Ovary (tissue), 9 donors: ENCODE data around the gene TTLL10. TPM values are rescaled to one million over a fixed set of nuclear protein-coding genes. Genes with fewer than 3 reads are reported as not detected.

Experiments
- DNase-seq, 5 donors: peaks; one replicate each; pipeline ENCODE4 v3.0.0-alpha.2; 2019 to 2020
- H3K27ac ChIP-seq, 2 donors: fragments of 200-600 bp; one replicate each; pipeline versions ENCODE4 v1.5.1 to v1.8.0; 2019 to 2022
- H3K27me3 ChIP-seq: fragments of 200-600 bp; one replicate; pipeline ENCODE4 v1.8.0; 2022
- H3K36me3 ChIP-seq: fragments of 200-600 bp; sonication (generic); one replicate; pipeline ENCODE4 v1.5.1; 2019
- H3K4me1 ChIP-seq: one replicate; pipeline ENCODE4 v1.8.1; 2013; ENCODE audit warnings: mild to moderate bottlenecking, moderate library complexity; ENCODE audit not compliant: insufficient read depth
- H3K4me3 ChIP-seq: fragments of 200-600 bp; sonication (generic); one replicate; pipeline ENCODE4 v1.5.1; 2017
- H3K9me3 ChIP-seq, 2 donors: fragments of 200-600 bp in 1 of 2; sonication (generic) in 1 of 2; one replicate each; pipeline versions ENCODE4 v1.5.1 to v1.8.1; 2013 to 2019; ENCODE audit warnings: mild to moderate bottlenecking in 1 of 2, moderate library complexity in 1 of 2
- CTCF ChIP-seq, 3 donors: fragments of 450-650 bp in 2 of 3; fragments of 200-600 bp in 1 of 3; IDR thresholded peaks; one replicate each; pipeline versions ENCODE4 v1.5.1 to v1.8.0; 2016 to 2022; ENCODE audit warnings: antibody characterized with exemption in 3 of 3, mild to moderate bottlenecking in 1 of 3
- EP300 ChIP-seq: sonication (generic); formaldehyde crosslinking; IDR thresholded peaks from one replicate; pipeline ENCODE4 v1.6.1; 2017; ENCODE audit warnings: antibody characterized with exemption
- POLR2A ChIP-seq: fragments of 450-650 bp; IDR thresholded peaks from one replicate; pipeline ENCODE4 v1.6.1; 2017; ENCODE audit warnings: antibody characterized with exemption, mild to moderate bottlenecking, moderate library complexity
- WGBS, 3 donors: extraction: QIAGEN DNeasy Blood & Tissue Kit in 1 of 3; methylation state at CpG; one replicate each; pipeline versions ENCODE4 v1.1.5 to v1.1.7; 2013 to 2017; 5-methylcytosine and 5-hydroxymethylcytosine counted together
- intact Hi-C, 4 donors: fragments of 100-400 bp; cut with DNase I; formaldehyde crosslinking; loops; one replicate each; pipeline versions ENCODE4 v1.11.0 to v1.15.1; 2022 to 2023
- polyA plus RNA-seq, 2 donors: library from polyadenylated mRNA; stranded (reverse); fragments of 200-250 nt in 1 of 2; fragments of 350-450 nt in 1 of 2; fragmentation: Illumina TruSeq in 1 of 2; extraction: RNeasy Lipid Tissue Mini Kit (QIAGEN cat#74804) in 1 of 2; gene quantifications; one replicate each; pipeline ENCODE4 v1.2.3, GENCODE V29; 2013 to 2014
- total RNA-seq, 7 donors: library from RNA; depleted of rRNA in 2 of 7; stranded (reverse); fragments of >200 nt in 2 of 7; fragmentation: NEBNext Ultra II Directional in 3 of 7; extraction: Animal tissue kit (Norgen Biotek cat#: 25700) in 3 of 7; gene quantifications; one replicate each; pipeline versions ENCODE4 v1.1.0 to v1.2.4, GENCODE V29; 2016 to 2023
- donor health status: DM: no; HTN: no; CAD: no; lungs with moderate emphysema.
- donor health status: DM: no; HTN: no; CAD: no.
- donor health status: Bipolar disorder and iron deficiency.
- donor health status: DM: yes; HTN: yes; CAD: no.
- donor health status: DM: no; HTN: no; CAD: no.
- donor health status: DM: yes; HTN: yes; CAD: no.

TTLL10 gene
- total and polyA plus RNA-seq, 9 donors = 0.60 to 7.0 (median 1.1) TPM; not detected in 4

- H3K4me3 ChIP-seq = no peak overlapping the region
- no peak for DNase-seq
- WGBS, 3 donors = 64 to 69% (median 67%) methylated on average over 7 of the region's 7 CpGs
- no peaks in the 10 kb centered on the region for H3K9me3 ChIP-seq
- no peaks in the 10 kb centered on the region for H3K4me1 ChIP-seq
- H3K36me3 ChIP-seq = no peaks in the 10 kb centered on the region
- H3K27ac ChIP-seq = no peak overlapping the region
- intact Hi-C loops = no loop called here
- no peaks in the 10 kb centered on the region for H3K27me3 ChIP-seq
- TF ChIP-seq EP300 (no peak), CTCF (IDR thresholded peaks at IDR 0.05) (no peak), POLR2A (no peak)
Measured at GRCh38 chr1:1176931-1177330, 3.3 kb downstream of the TTLL10 start.

GRCh38 chr1:1177452-1178206, 3.9 kb downstream of the TTLL10 start:
- no peaks in the 10 kb centered on the region for H3K27me3 ChIP-seq
- DNase-seq = peak in 1 of 5 donors; percentile 12
- H3K9me3 ChIP-seq = no peaks in the 10 kb centered on the region
- H3K36me3 ChIP-seq = no peaks in the 10 kb centered on the region
- TF ChIP-seq CTCF (IDR thresholded peaks at IDR 0.05) (no peak), EP300 (no peak), POLR2A (no peak)
- H3K27ac ChIP-seq = no peak overlapping the region
- WGBS, 3 donors = 77 to 82% (median 77%) methylated on average over 21 of the region's 21 CpGs
- no peak overlapping the region for H3K4me3 ChIP-seq
- H3K4me1 ChIP-seq = no peaks in the 10 kb centered on the region
- intact Hi-C loops = no loop called here

- DNase-seq = peak in 2 of 5 donors; percentile 13 to 25
- TF ChIP-seq CTCF (IDR thresholded peaks at IDR 0.05) = no peak
- TF ChIP-seq POLR2A = no peak
- TF ChIP-seq EP300 = no peak
- no peaks in the 10 kb centered on the region for H3K4me1 ChIP-seq
- no peak overlapping the region for H3K4me3 ChIP-seq
- H3K27me3 ChIP-seq = no peaks in the 10 kb centered on the region
- no peak overlapping the region for H3K27ac ChIP-seq
- H3K36me3 ChIP-seq = no peaks in the 10 kb centered on the region
- intact Hi-C loops = no loop called here
- 69 to 82% (median 82%) methylated on average over 22 to 32 of the region's 32 CpGs for WGBS, 3 donors
- H3K9me3 ChIP-seq = no peaks in the 10 kb centered on the region
Measured at GRCh38 chr1:1178794-1179331, 5.2 kb downstream of the TTLL10 start.

- H3K27ac ChIP-seq = no peak overlapping the region
- no peaks in the 10 kb centered on the region for H3K27me3 ChIP-seq
- intact Hi-C loops = no loop called here
- TF ChIP-seq CTCF (IDR thresholded peaks at IDR 0.05) = no peak
- TF ChIP-seq POLR2A = no peak
- no peak for TF ChIP-seq EP300
- no peaks in the 10 kb centered on the region for H3K9me3 ChIP-seq
- WGBS, 3 donors = 64 to 75% (median 71%) methylated on average over 8 to 25 of the region's 25 CpGs
- no peaks in the 10 kb centered on the region for H3K4me1 ChIP-seq
- H3K36me3 ChIP-seq = no peaks in the 10 kb centered on the region
- H3K4me3 ChIP-seq = no peak overlapping the region
- DNase-seq = peak in 2 of 5 donors; percentile 14 to 28
Measured at GRCh38 chr1:1179346-1179982, 5.8 kb downstream of the TTLL10 start.
